Colonic mucosa (tissue), 4 donors: Measurements from ENCODE around the gene NPIPB8. TPM values are rescaled to one million over a fixed set of nuclear protein-coding genes. Genes with fewer than 3 reads are reported as not detected.
"Not testable (repeated sequence)": the region's sequence is repeated elsewhere in the genome, so short reads cannot be mapped to it uniquely, and the experiment has no call there.

Experiments
- DNase-seq: peaks from one replicate; pipeline ENCODE4 v3.0.0-alpha.2; 2020
- H3K27ac ChIP-seq: fragments of 200-600 bp; one replicate; pipeline ENCODE4 v1.8.0; 2021
- H3K27me3 ChIP-seq: fragments of 200-600 bp; one replicate; pipeline ENCODE4 v1.8.0; 2021
- H3K36me3 ChIP-seq: fragments of 200-600 bp; one replicate; pipeline ENCODE4 v1.8.0; 2021
- H3K4me1 ChIP-seq: fragments of 200-600 bp; one replicate; pipeline ENCODE4 v1.8.0; 2021; ENCODE audit warnings: mild to moderate bottlenecking
- H3K4me3 ChIP-seq: fragments of 200-600 bp; one replicate; pipeline ENCODE4 v1.8.0; 2021
- H3K9ac ChIP-seq, 2 donors: one replicate each; pipeline ENCODE4 v1.7.0; 2013; ENCODE audit warnings: control low read depth in 2 of 2, low read depth in 2 of 2, low read length in 2 of 2
- H3K9me3 ChIP-seq: fragments of 200-600 bp; one replicate; pipeline ENCODE4 v1.8.0; 2021
- intact Hi-C: fragments of 100-400 bp; cut with DNase I; formaldehyde crosslinking; loops from one replicate; pipeline ENCODE4 v1.14.1; 2022
- total RNA-seq, 2 donors: library from RNA; stranded (reverse); fragmentation: NEBNext Ultra II Directional in 1 of 2; extraction: Animal tissue kit (Norgen Biotek cat#: 25700) in 1 of 2; gene quantifications; one replicate each; pipeline ENCODE4 v1.2.1, GENCODE V29; 2021
- TF ChIP-seq, protein P1 (sequence below): fragments of 200-600 bp; IDR thresholded peaks from one replicate; pipeline ENCODE4 v1.8.0; 2022; ENCODE audit warnings: antibody characterized with exemption, mild to moderate bottlenecking
- donor health status: healthy.
- donor health status: DM: no; HTN: no; CAD: no.
- donor health status: DM: no; HTN: no; CAD: no.

NPIPB8 gene
- total RNA-seq, 2 donors from 2014 or later = 0.74 to 3.6 TPM

DNA sequence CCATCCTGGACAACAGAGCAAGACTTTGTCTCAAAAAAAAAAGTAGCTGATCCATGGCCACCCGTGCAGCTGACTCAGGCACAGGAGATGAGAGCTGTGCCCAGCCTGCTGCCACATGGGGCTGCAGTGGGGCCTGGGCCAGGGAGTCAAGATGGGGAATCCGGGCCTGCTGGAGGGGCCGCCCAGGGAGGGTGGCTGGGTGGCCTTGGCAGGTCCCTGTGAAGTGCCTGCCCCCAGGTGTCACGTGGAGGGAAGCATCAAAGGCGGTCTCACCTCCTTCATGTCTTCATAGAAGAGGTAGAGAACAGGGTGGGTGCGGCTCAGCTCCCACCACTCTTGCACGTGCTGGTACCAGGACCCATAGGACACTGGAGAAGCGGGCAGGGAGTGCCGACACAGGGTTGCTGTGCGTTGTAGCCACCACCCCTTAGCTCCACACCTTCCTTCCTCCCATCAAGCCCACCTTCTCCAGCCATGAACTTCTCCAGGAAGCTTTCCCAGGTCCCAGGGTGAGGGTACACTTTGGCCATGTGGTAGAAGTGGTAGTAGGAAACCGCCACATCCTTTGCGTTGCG is 44.8 kb upstream of the NPIPB8 start:
- no peak for DNase-seq
- intact Hi-C loops = no loop called here

DNA sequence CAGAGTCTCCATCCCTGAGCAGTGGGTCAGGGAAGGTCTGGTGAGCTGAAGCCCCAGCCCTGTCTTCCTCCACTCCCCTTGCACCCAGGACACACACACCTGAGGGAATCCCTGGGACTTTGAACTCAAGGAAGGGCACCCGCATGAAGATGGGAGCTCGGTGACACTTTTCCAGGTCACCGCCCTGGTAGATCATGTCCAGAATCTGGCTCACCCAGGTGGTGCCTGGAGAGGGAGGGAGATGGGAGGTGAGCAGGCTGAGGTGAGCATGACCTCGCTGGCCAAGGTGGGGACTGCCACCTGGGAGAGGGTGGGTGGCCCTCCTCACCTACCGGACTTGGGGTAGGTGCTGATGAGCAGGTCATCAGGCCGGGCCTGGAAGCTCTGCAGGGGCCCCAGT is 42.4 kb upstream of the NPIPB8 start:
- H3K27ac ChIP-seq, H3K9ac ChIP-seq, H3K4me3 ChIP-seq, intact Hi-C loops, H3K36me3 ChIP-seq, H3K4me1 ChIP-seq, DNase-seq, H3K9me3 ChIP-seq, H3K27me3 ChIP-seq: not testable (repeated sequence)

More for the DNA sequence above, 44.8 kb upstream of the NPIPB8 start:
- H3K36me3 ChIP-seq = no peaks in the 10 kb centered on the region
- TF ChIP-seq, protein P1, sequence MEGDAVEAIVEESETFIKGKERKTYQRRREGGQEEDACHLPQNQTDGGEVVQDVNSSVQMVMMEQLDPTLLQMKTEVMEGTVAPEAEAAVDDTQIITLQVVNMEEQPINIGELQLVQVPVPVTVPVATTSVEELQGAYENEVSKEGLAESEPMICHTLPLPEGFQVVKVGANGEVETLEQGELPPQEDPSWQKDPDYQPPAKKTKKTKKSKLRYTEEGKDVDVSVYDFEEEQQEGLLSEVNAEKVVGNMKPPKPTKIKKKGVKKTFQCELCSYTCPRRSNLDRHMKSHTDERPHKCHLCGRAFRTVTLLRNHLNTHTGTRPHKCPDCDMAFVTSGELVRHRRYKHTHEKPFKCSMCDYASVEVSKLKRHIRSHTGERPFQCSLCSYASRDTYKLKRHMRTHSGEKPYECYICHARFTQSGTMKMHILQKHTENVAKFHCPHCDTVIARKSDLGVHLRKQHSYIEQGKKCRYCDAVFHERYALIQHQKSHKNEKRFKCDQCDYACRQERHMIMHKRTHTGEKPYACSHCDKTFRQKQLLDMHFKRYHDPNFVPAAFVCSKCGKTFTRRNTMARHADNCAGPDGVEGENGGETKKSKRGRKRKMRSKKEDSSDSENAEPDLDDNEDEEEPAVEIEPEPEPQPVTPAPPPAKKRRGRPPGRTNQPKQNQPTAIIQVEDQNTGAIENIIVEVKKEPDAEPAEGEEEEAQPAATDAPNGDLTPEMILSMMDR = no peak
- no peak overlapping the region for H3K9ac ChIP-seq
- no peak overlapping the region for H3K4me3 ChIP-seq
- no peaks in the 10 kb centered on the region for H3K9me3 ChIP-seq
- no peaks in the 10 kb centered on the region for H3K4me1 ChIP-seq
- H3K27me3 ChIP-seq = no peaks in the 10 kb centered on the region
- H3K27ac ChIP-seq = no peak overlapping the region

DNA sequence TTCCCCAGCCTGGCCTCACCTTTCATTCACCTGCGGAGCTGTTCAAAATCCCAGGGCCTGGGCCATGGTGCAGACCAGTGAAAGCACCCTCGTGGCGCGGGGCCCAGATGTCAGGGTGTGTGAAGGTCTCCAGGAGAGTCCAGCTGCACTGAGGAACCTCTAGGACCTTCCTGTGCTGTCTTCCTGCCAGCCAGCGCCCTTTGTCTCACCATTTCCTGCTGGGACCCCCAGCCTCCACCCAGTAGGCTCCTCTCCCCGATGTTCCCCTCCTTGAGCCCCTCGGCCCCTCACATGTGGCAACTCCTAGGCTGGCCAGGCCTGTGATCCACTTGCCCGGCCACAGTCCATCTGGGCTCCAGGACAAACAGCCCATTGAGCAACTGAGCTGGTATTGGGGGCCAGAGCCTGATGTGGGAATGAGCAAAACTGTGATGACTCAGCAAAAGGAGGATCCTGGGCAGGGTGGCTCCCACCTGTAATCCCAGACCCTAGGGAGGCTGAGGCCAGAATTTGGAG is 41.7 kb upstream of the NPIPB8 start:
- DNase-seq = no peak
- H3K27me3 ChIP-seq = no peaks in the 10 kb centered on the region
- no peak overlapping the region for H3K4me3 ChIP-seq
- no peaks in the 10 kb centered on the region for H3K36me3 ChIP-seq
- H3K27ac ChIP-seq = no peak overlapping the region
- intact Hi-C loops = no loop called here
- H3K9ac ChIP-seq = peak overlapping the region in 1 of 2 donors; percentile 58
- H3K4me1 ChIP-seq = no peaks in the 10 kb centered on the region
- H3K9me3 ChIP-seq = no peaks in the 10 kb centered on the region
- TF ChIP-seq, protein P1 = no peak

DNA sequence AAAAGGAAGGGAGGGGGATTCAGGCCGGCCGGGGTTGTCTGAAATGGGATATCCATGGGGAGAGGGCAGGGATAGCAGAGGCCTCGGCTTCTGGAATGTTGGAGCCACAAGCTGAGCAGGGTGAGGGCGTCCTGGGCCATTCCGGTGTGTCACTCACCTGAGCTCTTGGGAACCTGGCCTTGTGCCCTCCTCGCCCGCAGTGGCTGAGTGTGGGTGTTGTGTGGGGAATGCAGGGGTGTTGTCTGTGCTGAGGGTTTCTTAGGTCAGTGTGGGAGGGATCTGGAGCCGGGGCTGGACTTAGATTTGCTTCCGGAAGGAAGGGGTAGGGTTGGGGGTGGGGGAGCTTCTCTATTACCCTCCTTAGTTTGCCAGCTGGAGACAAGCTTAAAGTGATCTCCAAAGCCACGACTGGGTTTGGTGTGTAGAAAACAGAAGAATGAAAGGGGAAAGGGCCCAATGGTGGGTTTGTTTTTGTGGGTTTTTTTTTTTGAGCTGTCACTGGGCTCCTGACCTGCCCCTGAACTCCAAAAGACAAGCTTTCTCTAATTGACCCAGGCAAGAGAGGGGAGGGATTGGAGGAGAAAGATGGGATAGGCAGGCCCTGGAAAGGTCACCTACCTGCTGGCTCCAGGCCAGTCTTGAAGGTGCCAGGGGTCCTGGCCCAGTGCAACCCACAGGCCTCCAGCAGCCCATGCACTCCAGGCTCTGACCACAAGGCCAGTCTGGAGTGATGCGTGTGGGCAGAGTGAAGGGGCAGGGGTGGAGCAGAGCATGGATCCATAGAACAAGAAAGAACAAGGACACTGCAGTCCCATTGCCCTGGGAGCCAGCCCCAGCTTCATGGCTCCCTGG is 40.8 kb upstream of the NPIPB8 start, which contains the start of gene SULT1A2:
TSS of gene SULT1A2 (minus strand) at position 211 of the 852 bp plus-strand sequence. CDS start 1,120 bp downstream, outside the sequence.
- TF ChIP-seq, protein P1 = no peak
- H3K4me3 ChIP-seq = no peak within 1 kb of the TSS
- intact Hi-C loops = no loop called here
- H3K27me3 ChIP-seq = no peaks in the 10 kb centered on the region
- H3K9ac ChIP-seq = peak within 1 kb of the TSS; percentile 2 to 58
- no peaks in the 10 kb centered on the region for H3K36me3 ChIP-seq
- no peak within 1 kb of the TSS for H3K27ac ChIP-seq
- peak; percentile 68 for DNase-seq
- H3K9me3 ChIP-seq = no peaks in the 10 kb centered on the region
- no peaks in the 10 kb centered on the region for H3K4me1 ChIP-seq

DNA sequence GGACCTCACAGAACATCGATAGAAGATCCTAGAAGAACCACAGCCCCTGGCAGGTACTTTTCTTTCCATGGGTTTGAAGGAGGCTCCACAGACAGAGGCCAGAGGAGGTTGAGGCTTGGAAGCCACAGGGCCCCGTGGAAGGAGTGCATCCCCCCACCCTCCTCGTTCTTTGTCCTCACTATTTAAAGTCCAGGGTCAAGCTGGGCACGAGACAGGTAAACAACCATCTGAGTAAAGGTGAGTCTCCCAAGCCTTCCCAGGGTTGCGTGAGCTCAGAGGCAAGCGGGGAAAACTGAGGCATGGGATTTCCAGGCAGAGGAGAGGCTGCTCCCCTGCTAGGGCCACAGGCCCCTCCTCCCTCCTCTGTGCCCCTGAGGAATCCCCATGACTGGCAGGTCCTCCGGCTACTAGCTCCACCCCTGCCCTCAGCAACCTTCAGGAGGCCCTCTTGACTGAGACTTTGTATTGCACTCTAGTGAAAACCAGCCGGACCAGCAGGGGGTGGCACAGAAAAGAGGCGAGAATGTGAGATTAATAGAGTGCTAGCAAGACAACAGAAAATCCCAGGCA is 40.1 kb upstream of the NPIPB8 start:
- Histone ChIP-seq H3K27ac (no peak overlapping the region), H3K36me3 (no peaks in the 10 kb centered on the region), H3K9me3 (no peaks in the 10 kb centered on the region), H3K4me3 (no peak overlapping the region), H3K4me1 (no peaks in the 10 kb centered on the region), H3K9ac (peak overlapping the region in 1 of 2 donors; percentile 2), H3K27me3 (no peaks in the 10 kb centered on the region)
- DNase-seq = peak; percentile 38
- intact Hi-C loops = no loop called here
- TF ChIP-seq, protein P1 = no peak

DNA sequence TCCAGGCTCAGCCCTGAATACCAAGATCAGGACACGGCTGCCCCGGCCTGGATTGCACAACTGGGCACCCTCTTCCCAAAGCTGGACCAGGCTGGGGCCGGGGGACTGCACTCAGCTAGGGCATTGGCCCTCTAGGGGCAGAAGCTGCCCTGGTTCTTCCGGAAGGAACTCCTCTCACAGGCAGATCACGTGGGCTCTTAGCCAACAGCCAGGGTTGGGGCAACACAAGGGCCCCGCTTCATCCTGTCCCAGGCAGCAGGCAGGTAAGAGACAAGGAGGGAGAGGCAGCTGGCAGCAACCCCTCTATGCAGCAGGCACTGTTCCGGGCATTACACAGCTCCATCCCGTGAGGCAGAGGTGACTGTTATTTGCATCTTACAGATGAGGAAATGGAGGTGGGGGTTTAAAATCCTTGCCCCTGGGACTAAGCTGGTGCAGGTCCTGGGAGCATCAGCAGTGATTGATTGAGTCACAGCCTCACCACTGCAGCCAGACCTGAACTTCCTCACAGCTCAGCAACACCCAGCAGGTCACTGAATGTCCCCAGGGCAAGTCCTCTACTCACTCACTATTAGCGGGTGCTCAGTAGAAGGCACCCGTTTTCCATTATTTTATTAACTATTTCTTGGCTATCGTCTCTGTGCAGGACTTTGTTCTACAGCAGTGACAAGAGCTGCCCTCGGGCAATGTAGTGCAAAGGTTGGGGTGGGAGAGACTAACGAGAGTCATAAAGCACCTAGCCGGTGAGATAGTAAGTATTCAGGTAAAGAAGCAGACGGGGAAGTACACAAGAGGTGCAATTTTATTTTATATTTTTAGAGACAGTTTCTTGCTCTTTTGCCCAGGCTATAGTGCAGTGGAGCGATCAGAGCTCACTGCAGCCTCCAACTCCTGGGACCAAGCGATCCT is 38.2 kb upstream of the NPIPB8 start:
- intact Hi-C loops, H3K27ac ChIP-seq, H3K27me3 ChIP-seq, DNase-seq, H3K4me3 ChIP-seq, H3K36me3 ChIP-seq, H3K4me1 ChIP-seq, H3K9me3 ChIP-seq, H3K9ac ChIP-seq: not testable (repeated sequence)

DNA sequence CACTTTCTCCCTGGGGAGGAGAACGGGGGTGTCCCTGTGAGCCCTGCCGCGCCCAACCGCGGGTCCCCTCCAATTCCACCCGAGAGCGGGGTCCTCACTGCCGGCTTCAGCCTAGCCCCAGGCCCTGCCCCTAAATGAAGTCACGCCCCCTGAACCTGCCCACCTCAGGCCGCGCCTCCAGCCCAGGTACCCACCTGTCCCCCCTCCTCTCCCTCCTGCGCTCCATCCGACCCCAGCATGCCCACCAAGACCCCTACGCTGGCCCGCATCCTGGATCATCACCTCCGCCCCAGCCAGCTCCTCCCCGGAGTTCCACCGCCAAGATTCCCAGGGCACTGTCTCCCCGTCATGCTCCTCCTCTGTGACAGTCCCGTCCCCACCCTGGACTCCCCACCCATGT is 36.9 kb upstream of the NPIPB8 start:
- H3K36me3 ChIP-seq, H3K4me1 ChIP-seq, H3K9me3 ChIP-seq, H3K27ac ChIP-seq, H3K27me3 ChIP-seq, intact Hi-C loops, H3K4me3 ChIP-seq, H3K9ac ChIP-seq, DNase-seq: not testable (repeated sequence)

DNA sequence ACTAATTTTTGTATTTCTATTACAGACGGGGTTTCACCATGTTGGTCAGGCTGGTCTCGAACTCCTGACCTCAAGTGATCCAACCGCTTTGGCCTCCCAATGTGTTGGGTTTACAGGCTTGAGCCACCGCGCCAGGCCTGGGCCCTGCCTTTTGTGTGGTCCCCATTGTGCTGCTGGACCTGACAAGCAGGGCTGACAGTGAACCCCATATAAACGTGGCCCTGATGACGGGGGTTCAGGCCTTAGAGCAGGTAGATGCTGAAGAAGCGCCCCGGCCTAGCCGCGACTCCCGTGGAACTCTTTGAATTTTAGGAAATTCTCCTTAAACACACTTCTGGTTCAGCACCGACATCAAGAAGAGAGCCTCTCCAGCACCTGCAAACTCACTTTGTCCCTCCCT is 36.3 kb upstream of the NPIPB8 start:
- H3K4me1 ChIP-seq, H3K27ac ChIP-seq, H3K9ac ChIP-seq, intact Hi-C loops, H3K27me3 ChIP-seq, H3K36me3 ChIP-seq, H3K9me3 ChIP-seq, DNase-seq, H3K4me3 ChIP-seq: not testable (repeated sequence)
